ENCODE data around the gene SMPD3. TPM values are rescaled to one million over a fixed set of nuclear protein-coding genes. Genes with fewer than 3 reads are reported as not detected.

The SMPD3 gene
- total RNA-seq, 1 experiment from 2014 or later = 0.77 TPM

- intact Hi-C loops (cut with micrococcal nuclease; ENCODE audit: unreplicated experiment) (no loop called here), in situ Hi-C loops (cut with HindIII; ENCODE audit: low pct_unique_long_range_greater_than_20kb, low sequenced_read_pairs) (no loop called here)
- no peak overlapping the region for H3K4me3 ChIP-seq (ENCODE audit: low read depth in 2 of 2, low read length in 2 of 2)
- H3K27ac ChIP-seq (ENCODE audit: low read length) = no peak overlapping the region
- TF ChIP-seq TCF7L2 (IDR thresholded peaks at IDR 0.05; ENCODE audit: low read depth, low read length) (no peak), SIN3A (IDR thresholded peaks at IDR 0.05; ENCODE audit: borderline replicate concordance, insufficient read depth, low read depth, low read length) (no peak), POLR2AphosphoS5 (IDR thresholded peaks at IDR 0.05; ENCODE audit: low read depth, low read length) (no peak)
- TF ChIP-seq, protein P1, sequence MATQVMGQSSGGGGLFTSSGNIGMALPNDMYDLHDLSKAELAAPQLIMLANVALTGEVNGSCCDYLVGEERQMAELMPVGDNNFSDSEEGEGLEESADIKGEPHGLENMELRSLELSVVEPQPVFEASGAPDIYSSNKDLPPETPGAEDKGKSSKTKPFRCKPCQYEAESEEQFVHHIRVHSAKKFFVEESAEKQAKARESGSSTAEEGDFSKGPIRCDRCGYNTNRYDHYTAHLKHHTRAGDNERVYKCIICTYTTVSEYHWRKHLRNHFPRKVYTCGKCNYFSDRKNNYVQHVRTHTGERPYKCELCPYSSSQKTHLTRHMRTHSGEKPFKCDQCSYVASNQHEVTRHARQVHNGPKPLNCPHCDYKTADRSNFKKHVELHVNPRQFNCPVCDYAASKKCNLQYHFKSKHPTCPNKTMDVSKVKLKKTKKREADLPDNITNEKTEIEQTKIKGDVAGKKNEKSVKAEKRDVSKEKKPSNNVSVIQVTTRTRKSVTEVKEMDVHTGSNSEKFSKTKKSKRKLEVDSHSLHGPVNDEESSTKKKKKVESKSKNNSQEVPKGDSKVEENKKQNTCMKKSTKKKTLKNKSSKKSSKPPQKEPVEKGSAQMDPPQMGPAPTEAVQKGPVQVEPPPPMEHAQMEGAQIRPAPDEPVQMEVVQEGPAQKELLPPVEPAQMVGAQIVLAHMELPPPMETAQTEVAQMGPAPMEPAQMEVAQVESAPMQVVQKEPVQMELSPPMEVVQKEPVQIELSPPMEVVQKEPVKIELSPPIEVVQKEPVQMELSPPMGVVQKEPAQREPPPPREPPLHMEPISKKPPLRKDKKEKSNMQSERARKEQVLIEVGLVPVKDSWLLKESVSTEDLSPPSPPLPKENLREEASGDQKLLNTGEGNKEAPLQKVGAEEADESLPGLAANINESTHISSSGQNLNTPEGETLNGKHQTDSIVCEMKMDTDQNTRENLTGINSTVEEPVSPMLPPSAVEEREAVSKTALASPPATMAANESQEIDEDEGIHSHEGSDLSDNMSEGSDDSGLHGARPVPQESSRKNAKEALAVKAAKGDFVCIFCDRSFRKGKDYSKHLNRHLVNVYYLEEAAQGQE (IDR thresholded peaks at IDR 0.05; ENCODE audit: insufficient read depth in 1 of 2, low read depth in 2 of 2, low read length in 1 of 2) = no peak
- TF ChIP-seq, protein P2, sequence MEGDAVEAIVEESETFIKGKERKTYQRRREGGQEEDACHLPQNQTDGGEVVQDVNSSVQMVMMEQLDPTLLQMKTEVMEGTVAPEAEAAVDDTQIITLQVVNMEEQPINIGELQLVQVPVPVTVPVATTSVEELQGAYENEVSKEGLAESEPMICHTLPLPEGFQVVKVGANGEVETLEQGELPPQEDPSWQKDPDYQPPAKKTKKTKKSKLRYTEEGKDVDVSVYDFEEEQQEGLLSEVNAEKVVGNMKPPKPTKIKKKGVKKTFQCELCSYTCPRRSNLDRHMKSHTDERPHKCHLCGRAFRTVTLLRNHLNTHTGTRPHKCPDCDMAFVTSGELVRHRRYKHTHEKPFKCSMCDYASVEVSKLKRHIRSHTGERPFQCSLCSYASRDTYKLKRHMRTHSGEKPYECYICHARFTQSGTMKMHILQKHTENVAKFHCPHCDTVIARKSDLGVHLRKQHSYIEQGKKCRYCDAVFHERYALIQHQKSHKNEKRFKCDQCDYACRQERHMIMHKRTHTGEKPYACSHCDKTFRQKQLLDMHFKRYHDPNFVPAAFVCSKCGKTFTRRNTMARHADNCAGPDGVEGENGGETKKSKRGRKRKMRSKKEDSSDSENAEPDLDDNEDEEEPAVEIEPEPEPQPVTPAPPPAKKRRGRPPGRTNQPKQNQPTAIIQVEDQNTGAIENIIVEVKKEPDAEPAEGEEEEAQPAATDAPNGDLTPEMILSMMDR (IDR thresholded peaks at IDR 0.05) = no peak
- no TSS peak for BruUV-seq (replicated peaks)
- no peak for ATAC-seq
- no peaks in the 10 kb centered on the region; the same call in none of the 2 replicates for H3K36me3 ChIP-seq (ENCODE audit: control insufficient read depth, insufficient read depth, low read length)
- peaks cover 13% of the 10 kb centered on the region for H3K4me1 ChIP-seq (ENCODE audit: control insufficient read depth, insufficient read depth, low read length)
- CTCF ChIA-PET = no interaction called here
- POLR2A ChIA-PET = no interaction called here
- H3K27me3 ChIP-seq (ENCODE audit: control insufficient read depth, insufficient read depth, low read length) = no peaks in the 10 kb centered on the region
- no peaks in the 10 kb centered on the region for H3K9me3 ChIP-seq (ENCODE audit: control insufficient read depth, insufficient read depth, low read depth, low read length)
- no peak for DNase-seq (ENCODE audit: low read depth, low spot score)
These were observed 116.4 kb downstream of the SMPD3 start for GRCh38 chr16:68331879-68332410.

- TF ChIP-seq TCF7L2 (IDR thresholded peaks at IDR 0.05; ENCODE audit: low read depth, low read length) (no peak), SIN3A (IDR thresholded peaks at IDR 0.05; ENCODE audit: borderline replicate concordance, insufficient read depth, low read depth, low read length) (no peak), POLR2AphosphoS5 (IDR thresholded peaks at IDR 0.05; ENCODE audit: low read depth, low read length) (no peak)
- TF ChIP-seq, protein P1 (IDR thresholded peaks at IDR 0.05; ENCODE audit: insufficient read depth in 1 of 2, low read depth in 2 of 2, low read length in 1 of 2) = no peak
- TF ChIP-seq, protein P2 (IDR thresholded peaks at IDR 0.05) = no peak; the same call in 1 of the 2 replicates
- Histone ChIP-seq H3K27ac (ENCODE audit: low read length) (no peak overlapping the region), H3K36me3 (ENCODE audit: control insufficient read depth, insufficient read depth, low read length) (peaks cover 1% of the 10 kb centered on the region), H3K4me1 (ENCODE audit: control insufficient read depth, insufficient read depth, low read length) (peaks cover 13% of the 10 kb centered on the region), H3K27me3 (ENCODE audit: control insufficient read depth, insufficient read depth, low read length) (no peaks in the 10 kb centered on the region), H3K4me3 (ENCODE audit: low read depth in 2 of 2, low read length in 2 of 2) (no peak overlapping the region), H3K9me3 (ENCODE audit: control insufficient read depth, insufficient read depth, low read depth, low read length) (no peaks in the 10 kb centered on the region)
- POLR2A ChIA-PET = interaction anchor here (0.6 kb wide), 1 partner anchor 64 kb away, joined by 3 read pairs; the partner anchor contains the start of gene SLC7A6
- DNase-seq (ENCODE audit: low read depth, low spot score) (no peak), ATAC-seq (no peak)
- CTCF ChIA-PET = interaction anchor here (1.1 kb wide), 1 partner anchor 68 kb away, joined by 3 read pairs; no protein-coding TSS in a partner anchor
- in situ Hi-C loops (cut with HindIII; ENCODE audit: low pct_unique_long_range_greater_than_20kb, low sequenced_read_pairs) = no loop called here
- no TSS peak for BruUV-seq (replicated peaks)
- intact Hi-C loops (cut with micrococcal nuclease; ENCODE audit: unreplicated experiment) = loop anchor here (5.0 kb wide), 2 partner anchors 67 to 87 kb away; partner anchors contain the start of gene SLC7A6
These were observed 119.4 kb downstream of the SMPD3 start for GRCh38 chr16:68328860-68329390.
